ENCODE results near the gene TRAF3IP3. TPM values are rescaled to one million over a fixed set of nuclear protein-coding genes. Genes with fewer than 3 reads are reported as not detected.

Gene TRAF3IP3
- total RNA-seq, 2 experiments from 2014 or later = 107 to 113 TPM

DNA sequence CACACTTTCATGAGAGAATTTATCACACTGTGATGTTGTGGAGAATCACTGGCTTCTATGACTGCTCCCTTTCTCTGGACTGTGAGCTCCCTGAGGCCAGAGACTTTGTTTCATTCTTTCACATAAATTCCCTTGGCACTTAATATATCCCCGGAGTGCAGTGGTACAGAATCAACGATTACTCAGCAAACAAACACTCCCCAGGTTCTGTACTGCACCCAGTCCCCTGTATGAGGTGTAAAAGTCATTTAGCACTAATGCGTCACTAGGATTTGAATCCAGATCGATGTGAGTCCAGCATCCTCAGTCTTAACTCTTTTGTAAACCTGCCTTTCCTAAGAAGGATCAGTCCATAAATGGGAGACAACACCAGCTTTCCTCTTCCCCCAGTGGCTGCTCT, 65.1 kb downstream of the TRAF3IP3 start:
- Mint-ChIP-seq H3K36me3 (ENCODE audit: low read depth) (no peaks in the 10 kb centered on the region), H3K27ac (no peak overlapping the region), H3K27me3 (ENCODE audit: low read depth) (peaks cover 11% of the 10 kb centered on the region), H3K4me1 (ENCODE audit: low read depth) (peaks cover 13% of the 10 kb centered on the region), H3K9me3 (no peaks in the 10 kb centered on the region), H3K4me3 (no peak overlapping the region)
- no peak for DNase-seq
- CTCF ChIA-PET = interaction anchor here (0.6 to 3.8 kb wide), 5 partner anchors 9 to 244 kb away, joined by 3 to 25 read pairs (median 6); no protein-coding TSS in a partner anchor
- intact Hi-C loops (cut with micrococcal nuclease) = no loop called here

DNA sequence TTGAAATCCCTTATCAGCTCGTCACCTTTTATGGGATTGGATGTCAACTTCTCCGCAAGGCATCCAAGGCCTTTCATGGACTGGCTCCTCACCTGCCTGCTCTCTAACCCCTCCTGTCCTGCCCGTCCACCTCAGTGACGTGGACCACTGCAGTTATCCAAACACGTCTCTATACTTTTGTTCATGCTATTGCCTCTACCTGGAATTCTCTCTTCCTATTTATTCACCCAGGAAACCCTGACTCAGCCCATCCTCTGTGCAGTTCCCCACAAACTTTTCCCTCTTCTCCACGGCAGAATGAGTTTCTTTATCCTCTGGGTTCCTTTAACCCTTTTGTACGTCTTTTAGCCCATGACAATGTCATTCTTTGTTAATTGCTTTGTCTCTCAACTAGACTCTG, 66.9 kb downstream of the TRAF3IP3 start:
- H3K9me3 Mint-ChIP-seq = no peaks in the 10 kb centered on the region
- peaks cover 11% of the 10 kb centered on the region for H3K27me3 Mint-ChIP-seq (ENCODE audit: low read depth)
- CTCF ChIA-PET = interaction anchor here (0.8 to 3.8 kb wide), 32 partner anchors 8 to 577 kb away, joined by 3 to 32 read pairs (median 5); no protein-coding TSS in a partner anchor
- intact Hi-C loops (cut with micrococcal nuclease) = loop anchor here (1.0 kb wide), 3 partner anchors 38 to 489 kb away; partner anchors contain the start of gene C1orf74
- peaks cover 15% of the 10 kb centered on the region for H3K4me1 Mint-ChIP-seq (ENCODE audit: low read depth)
- no peaks in the 10 kb centered on the region for H3K36me3 Mint-ChIP-seq (ENCODE audit: low read depth)
- no peak for DNase-seq
- no peak overlapping the region for H3K4me3 Mint-ChIP-seq
- H3K27ac Mint-ChIP-seq = no peak overlapping the region

DNA sequence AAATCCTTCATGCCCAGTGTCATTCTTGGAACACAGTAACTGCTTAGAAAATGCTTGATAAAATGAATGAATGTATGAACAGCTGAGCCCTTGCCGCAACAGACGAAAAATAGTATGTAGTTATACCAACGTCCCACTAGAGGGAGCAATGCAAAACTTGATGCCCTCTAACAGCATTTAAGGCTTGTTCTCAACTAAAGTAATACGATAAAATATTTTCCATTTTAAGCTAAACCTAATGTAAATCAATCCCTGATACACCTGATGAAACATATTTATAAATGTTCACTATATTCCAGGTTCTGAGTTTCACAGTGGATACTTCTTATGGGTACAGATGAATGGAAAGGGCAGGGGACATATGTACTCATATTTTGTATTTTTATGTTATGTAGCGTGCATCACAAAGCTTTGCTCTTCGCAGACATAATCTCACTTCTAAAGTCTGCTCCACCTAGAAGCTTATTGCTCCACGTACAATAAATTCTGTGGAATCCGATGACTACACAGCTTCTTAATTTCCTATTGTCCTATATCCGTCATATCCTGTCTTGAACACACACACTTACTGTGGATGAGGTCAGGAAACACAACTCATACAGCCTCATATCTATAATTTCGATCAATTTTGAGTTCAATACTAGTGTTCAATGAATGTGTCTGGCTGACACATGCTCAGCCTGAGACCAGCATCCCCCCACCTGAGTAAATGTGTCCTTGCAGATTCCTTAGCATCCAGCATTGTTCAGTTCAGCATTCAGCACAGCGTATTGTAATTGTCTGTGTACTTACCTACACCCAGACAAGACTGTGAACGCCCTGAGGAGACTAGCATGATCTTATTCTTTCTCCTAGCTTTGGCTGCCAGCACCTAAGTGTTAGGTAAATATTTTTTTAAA, 67.5 kb downstream of the TRAF3IP3 start:
- DNase-seq = peak; percentile 26
- Mint-ChIP-seq H3K4me3 (no peak overlapping the region), H3K9me3 (no peaks in the 10 kb centered on the region), H3K27me3 (ENCODE audit: low read depth) (peaks cover 11% of the 10 kb centered on the region), H3K27ac (no peak overlapping the region), H3K4me1 (ENCODE audit: low read depth) (peaks cover 15% of the 10 kb centered on the region), H3K36me3 (ENCODE audit: low read depth) (no peaks in the 10 kb centered on the region)
- intact Hi-C loops (cut with micrococcal nuclease) = loop anchor here (1.0 kb wide), 3 partner anchors 39 to 488 kb away; partner anchors contain the start of gene C1orf74
- CTCF ChIA-PET = interaction anchor here (0.6 to 3.8 kb wide), 49 partner anchors 9 to 625 kb away, joined by 3 to 32 read pairs (median 4); partner anchors contain the start of genes C1orf74 and TRAF3IP3

DNA sequence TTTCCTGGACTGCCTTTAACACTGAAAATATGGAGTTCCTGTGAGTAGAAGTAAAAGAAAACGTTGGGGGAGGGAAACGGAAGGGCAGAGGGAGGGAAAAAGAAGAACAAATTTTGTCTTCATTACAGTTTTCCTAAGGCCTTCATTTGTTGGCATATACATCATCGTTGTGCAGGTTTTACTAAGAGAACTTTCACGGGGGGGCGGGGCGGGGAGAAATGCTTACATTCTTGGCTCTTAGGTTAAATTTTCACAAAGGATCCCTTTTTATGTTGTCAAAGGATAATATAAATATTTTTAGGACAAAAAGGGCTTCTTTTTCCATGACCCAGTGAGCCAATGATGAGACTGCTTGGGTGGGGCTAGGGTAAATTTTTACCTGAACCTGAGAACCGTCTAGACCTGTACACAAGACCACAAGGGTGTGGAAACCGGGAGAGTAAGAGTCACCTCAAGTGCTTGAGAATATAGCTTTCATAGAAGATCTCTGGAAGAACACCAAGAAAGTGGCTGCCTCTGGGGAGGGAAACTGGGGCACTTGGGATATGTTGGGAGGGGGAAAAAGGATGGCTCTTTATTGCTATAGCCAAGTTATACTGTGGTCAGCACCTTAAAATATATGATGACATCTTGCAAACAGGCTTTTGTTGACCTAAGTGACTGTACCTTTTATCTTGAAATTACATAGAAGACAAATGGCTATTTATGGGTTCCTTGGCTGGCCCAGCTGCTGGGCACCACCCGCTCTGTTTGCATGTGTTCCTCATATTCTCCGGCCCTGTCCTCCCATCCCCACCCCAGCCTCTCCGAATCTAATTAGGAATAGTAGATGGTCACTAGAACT, 70.0 kb downstream of the TRAF3IP3 start:
- Mint-ChIP-seq H3K9me3 (no peaks in the 10 kb centered on the region), H3K27ac (no peak overlapping the region), H3K4me3 (no peak overlapping the region), H3K27me3 (ENCODE audit: low read depth) (peaks cover 5% of the 10 kb centered on the region), H3K36me3 (ENCODE audit: low read depth) (peaks cover 4% of the 10 kb centered on the region), H3K4me1 (ENCODE audit: low read depth) (peaks cover 31% of the 10 kb centered on the region)
- no peak for DNase-seq
- CTCF ChIA-PET = interaction anchor here (0.7 to 2.2 kb wide), 4 partner anchors 11 to 1560 kb away, joined by 3 to 12 read pairs (median 3); no protein-coding TSS in a partner anchor
- intact Hi-C loops (cut with micrococcal nuclease) = loop anchor here (2.0 to 5.0 kb wide), 3 partner anchors 259 to 621 kb away; no protein-coding TSS in a partner anchor

DNA sequence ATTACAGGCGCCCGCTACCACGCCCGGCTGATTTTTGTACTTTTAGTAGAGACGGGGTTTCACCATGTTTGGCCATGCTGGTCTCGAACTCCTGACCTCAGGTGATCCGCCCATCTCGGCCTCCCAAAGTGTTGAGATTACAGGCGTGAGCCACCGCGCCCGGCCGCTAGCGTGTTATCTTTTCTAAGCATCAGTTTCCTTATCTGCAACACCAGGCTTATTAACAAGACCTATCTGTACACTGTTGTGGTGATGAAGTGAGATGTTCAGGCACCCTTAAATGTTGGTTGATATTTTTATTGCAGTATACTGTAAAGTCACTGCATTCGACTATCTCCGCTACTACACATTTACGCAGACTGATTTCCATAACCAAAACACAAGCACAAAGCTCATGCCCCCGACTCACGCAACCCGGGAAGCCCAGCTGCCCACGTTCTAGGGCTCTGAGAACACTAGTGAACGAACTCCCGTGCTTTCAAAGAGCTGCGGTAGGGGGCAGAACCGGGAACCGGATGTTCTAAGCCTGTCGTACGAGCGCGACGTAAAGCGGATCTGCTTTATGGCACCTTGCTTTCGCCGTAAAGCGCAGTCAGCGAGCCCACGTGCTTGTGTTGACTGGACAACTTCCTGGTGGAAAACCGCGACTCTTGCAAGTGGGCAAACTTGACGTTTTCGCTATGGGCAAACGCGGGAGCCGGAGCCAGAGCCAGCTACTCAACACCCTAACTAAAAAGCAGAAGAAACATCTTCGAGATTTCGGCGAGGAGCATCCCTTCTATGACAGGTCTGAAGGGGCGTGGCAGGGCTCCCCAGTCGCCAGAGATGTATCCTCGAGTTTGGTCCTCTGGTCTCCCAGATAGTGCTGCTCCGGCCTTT, 71.8 kb downstream of the TRAF3IP3 start, which contains the start of gene UTP25:
TSS of gene UTP25 (plus strand) at position 589 of the 879 bp plus-strand sequence. CDS start at position 681, 92 bp downstream.
- H3K9me3 Mint-ChIP-seq = no peaks in the 10 kb centered on the region
- peaks cover 34% of the 10 kb centered on the region for H3K4me1 Mint-ChIP-seq (ENCODE audit: low read depth)
- peak; percentile 97 for DNase-seq
- peak within 1 kb of the TSS; percentile 79 for H3K4me3 Mint-ChIP-seq
- CTCF ChIA-PET = interaction anchor here (0.6 to 2.2 kb wide), 7 partner anchors 13 to 226 kb away, joined by 3 to 12 read pairs (median 4); no protein-coding TSS in a partner anchor
- H3K27me3 Mint-ChIP-seq (ENCODE audit: low read depth) = peaks cover 4% of the 10 kb centered on the region
- peaks cover 11% of the 10 kb centered on the region for H3K36me3 Mint-ChIP-seq (ENCODE audit: low read depth)
- peak within 1 kb of the TSS; percentile 86 for H3K27ac Mint-ChIP-seq
- intact Hi-C loops (cut with micrococcal nuclease) = loop anchor here (1.0 to 5.0 kb wide), 8 partner anchors 21 to 620 kb away; partner anchors contain the start of genes C1orf74 and IRF6

DNA sequence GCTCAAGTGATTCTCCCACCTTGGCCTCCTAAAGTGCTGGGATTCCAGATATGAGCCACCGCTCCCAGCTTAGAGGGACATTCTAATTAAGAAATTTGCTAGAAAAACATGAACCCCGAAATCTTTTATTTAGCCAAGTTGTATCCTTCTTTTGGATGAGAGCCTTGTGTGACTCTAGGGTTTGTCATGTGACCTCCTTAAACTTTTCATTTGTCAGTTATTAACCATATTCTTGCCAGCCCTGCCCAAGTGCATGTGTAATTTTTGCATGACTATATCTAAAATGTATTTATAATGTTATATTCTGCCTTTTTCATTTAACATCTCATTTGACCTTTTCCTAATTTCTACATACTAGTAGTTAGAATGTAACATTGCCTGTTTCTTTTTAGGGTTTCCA, 73.9 kb downstream of the TRAF3IP3 start:
- H3K27ac Mint-ChIP-seq = no peak overlapping the region
- intact Hi-C loops (cut with micrococcal nuclease) = loop anchor here (5.0 kb wide), 2 partner anchors 262 to 618 kb away; no protein-coding TSS in a partner anchor
- H3K36me3 Mint-ChIP-seq (ENCODE audit: low read depth) = peaks cover 23% of the 10 kb centered on the region
- CTCF ChIA-PET = interaction anchor here (0.6 to 1.0 kb wide), 2 partner anchors 10 to 177 kb away, joined by 3 to 4 read pairs; no protein-coding TSS in a partner anchor
- no peaks in the 10 kb centered on the region for H3K9me3 Mint-ChIP-seq
- no peaks in the 10 kb centered on the region for H3K27me3 Mint-ChIP-seq (ENCODE audit: low read depth)
- no peak for DNase-seq
- H3K4me3 Mint-ChIP-seq = peak overlapping the region; percentile 68
- H3K4me1 Mint-ChIP-seq (ENCODE audit: low read depth) = peaks cover 33% of the 10 kb centered on the region

DNA sequence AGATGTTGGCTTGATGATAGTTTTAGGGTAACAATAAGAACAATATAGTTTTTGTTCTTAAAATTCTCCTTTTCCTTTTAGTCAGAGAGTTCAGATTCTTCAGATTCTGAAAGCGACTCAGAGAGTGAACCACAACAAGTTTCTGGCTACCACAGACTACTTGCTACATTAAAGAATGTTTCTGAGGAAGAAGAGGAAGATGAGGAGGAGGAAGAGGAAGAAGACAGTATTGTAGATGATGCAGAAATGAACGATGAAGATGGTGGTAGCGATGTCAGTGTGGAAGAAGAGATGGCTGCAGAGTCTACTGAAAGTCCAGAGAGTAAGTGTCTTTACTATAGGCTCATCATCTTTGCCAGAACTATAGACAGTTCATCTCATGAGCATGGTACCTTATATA, 74.9 kb downstream of the TRAF3IP3 start:
- H3K4me3 Mint-ChIP-seq = no peak overlapping the region
- peaks cover 42% of the 10 kb centered on the region for H3K4me1 Mint-ChIP-seq (ENCODE audit: low read depth)
- intact Hi-C loops (cut with micrococcal nuclease) = no loop called here
- no peaks in the 10 kb centered on the region for H3K9me3 Mint-ChIP-seq
- DNase-seq = no peak
- CTCF ChIA-PET = interaction anchor here (0.6 to 1.8 kb wide), 3 partner anchors 9 to 480 kb away, joined by 5 to 6 read pairs (median 5); no protein-coding TSS in a partner anchor
- H3K27ac Mint-ChIP-seq = no peak overlapping the region
- peaks cover 26% of the 10 kb centered on the region for H3K36me3 Mint-ChIP-seq (ENCODE audit: low read depth)
- no peaks in the 10 kb centered on the region for H3K27me3 Mint-ChIP-seq (ENCODE audit: low read depth)

DNA sequence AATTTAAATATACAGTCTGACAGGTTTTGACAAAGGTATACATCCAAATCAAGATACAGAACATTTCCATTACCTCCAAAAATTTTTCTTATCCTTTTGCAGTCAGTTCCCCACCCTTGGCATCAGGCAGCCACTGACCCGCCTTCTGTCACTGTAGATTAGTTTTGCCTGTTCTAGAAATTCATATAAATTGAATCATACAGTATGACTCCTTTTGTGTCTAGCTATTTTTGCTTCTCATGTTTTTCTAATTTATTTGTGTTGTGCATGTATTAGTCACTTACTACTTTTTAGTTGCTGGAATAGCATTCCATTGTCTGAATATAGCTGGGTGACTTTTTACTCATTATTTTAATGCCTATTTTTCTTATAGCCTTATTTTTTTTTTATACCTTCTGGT, 75.8 kb downstream of the TRAF3IP3 start:
- Mint-ChIP-seq H3K9me3 (no peaks in the 10 kb centered on the region), H3K27me3 (ENCODE audit: low read depth) (no peaks in the 10 kb centered on the region), H3K36me3 (ENCODE audit: low read depth) (peaks cover 32% of the 10 kb centered on the region), H3K27ac (no peak overlapping the region), H3K4me1 (ENCODE audit: low read depth) (peaks cover 47% of the 10 kb centered on the region), H3K4me3 (no peak overlapping the region)
- intact Hi-C loops (cut with micrococcal nuclease) = no loop called here
- CTCF ChIA-PET = interaction anchor here (1.8 to 2.8 kb wide), 2 partner anchors 8 to 10 kb away, joined by 6 to 16 read pairs; no protein-coding TSS in a partner anchor
- no peak for DNase-seq

Other genes starting within 250 kb of the TRAF3IP3 start
- gene CAMK1G, start 172.3 kb upstream of the TRAF3IP3 start, total RNA-seq = 1 to 10 TPM; 2.4 to 2.8 TPM
- gene LAMB3, start 103.6 kb upstream of the TRAF3IP3 start, total RNA-seq = 10 to 100 TPM; 11.8 to 13.0 TPM
- gene G0S2, start 80.6 kb upstream of the TRAF3IP3 start, total RNA-seq = 100 to 1,000 TPM; 138 to 139 TPM
- 1 to 10 TPM; 6.7 to 8.0 TPM for gene HSD11B1, start 51.2 kb upstream of the TRAF3IP3 start, total RNA-seq
- gene C1orf74, start 28.5 kb downstream of the TRAF3IP3 start, total RNA-seq = 1 to 10 TPM; 3.5 to 4.6 TPM
- under 1 TPM; 0.48 to 0.64 TPM for gene IRF6, start 50.1 kb downstream of the TRAF3IP3 start, total RNA-seq
- 1 to 10 TPM; 4.1 to 4.6 TPM for gene UTP25, start 71.9 kb downstream of the TRAF3IP3 start, total RNA-seq
- gene SYT14, start 182.2 kb downstream of the TRAF3IP3 start, total RNA-seq = not detected

All from activated naive CD4-positive, alpha-beta T cell treated with anti-CD3 and anti-CD28 coated beads for 36 hours (primary cell).